SU-DHL-6 (cell line): ENCODE data around the gene CYP24A1.

Experiments
- H2AFZ ChIP-seq: fragments of 200-600 bp; sonication (generic); 2 replicates; pipeline ENCODE4 v1.6.1; 2014; ENCODE audit warnings: low read depth, mild to moderate bottlenecking, moderate library complexity, mixed read lengths, antibody characterized with exemption, low read length; ENCODE audit not compliant: severe bottlenecking
- H3F3A ChIP-seq: fragments of 200-600 bp; shearing (Covaris generic); 2 replicates; pipeline ENCODE4 v1.6.0; 2016; ENCODE audit warnings: antibody characterized with exemption, mild to moderate bottlenecking; ENCODE audit not compliant: insufficient read depth
- H3K27ac ChIP-seq: fragments of 200-600 bp; sonication (generic); 2 replicates; pipeline ENCODE4 v1.5.1; 2016; ENCODE audit warnings: low read depth, mild to moderate bottlenecking, low read length, moderate library complexity, mixed read lengths
- H3K27me3 ChIP-seq: fragments of 200-600 bp; sonication (generic), shearing (Covaris generic); 2 replicates; pipeline ENCODE4 v1.6.0; 2014; ENCODE audit warnings: mild to moderate bottlenecking, low read length
- H3K36me3 ChIP-seq: fragments of 200-600 bp; sonication (generic); 2 replicates; pipeline ENCODE4 v1.6.1; 2014; ENCODE audit warnings: mild to moderate bottlenecking, low read length, mixed read lengths
- H3K4me2 ChIP-seq: fragments of 300-600, 200-600 bp; shearing (Covaris generic), sonication (generic); 2 replicates; pipeline ENCODE4 v1.6.0; 2014; ENCODE audit warnings: low read length, low read depth, mild to moderate bottlenecking; ENCODE audit not compliant: poor library complexity, severe bottlenecking
- H3K4me3 ChIP-seq: fragments of 200-600 bp; sonication (generic); 2 replicates; pipeline ENCODE4 v1.5.1; 2014; ENCODE audit warnings: antibody characterized with exemption, low read length, mild to moderate bottlenecking, mixed read lengths; ENCODE audit not compliant: insufficient read depth, poor library complexity, severe bottlenecking
- H3K79me2 ChIP-seq: fragments of 200-600 bp; sonication (generic); 2 replicates; pipeline ENCODE4 v1.6.1; 2014; ENCODE audit warnings: mild to moderate bottlenecking, low read length, moderate library complexity; ENCODE audit not compliant: insufficient read depth
- H3K9ac ChIP-seq: fragments of 200-600 bp; sonication (generic); 2 replicates; pipeline ENCODE4 v1.7.0; 2014; ENCODE audit warnings: mild to moderate bottlenecking, low read length
- H3K9me2 ChIP-seq: fragments of 200-600 bp; sonication (generic); replicated peaks from 2 replicates; pipeline ENCODE4 v1.6.1; 2014; ENCODE audit warnings: low read length; ENCODE audit not compliant: insufficient read depth
- H3K9me3 ChIP-seq: fragments of 200-600 bp; sonication (generic); 2 replicates; pipeline ENCODE4 v1.6.1; 2014; ENCODE audit warnings: low read length, mixed read lengths; ENCODE audit not compliant: insufficient read depth
- H4K20me1 ChIP-seq: fragments of 200-600 bp; sonication (generic); 2 replicates; pipeline ENCODE4 v1.6.1; 2014; ENCODE audit warnings: low read depth, mild to moderate bottlenecking, antibody characterized with exemption, low read length, moderate library complexity, mixed read lengths
- EZH2phosphoT487 ChIP-seq: fragments of 200-600 bp; sonication (generic), shearing (Covaris generic); conservative IDR thresholded peaks from 2 replicates; pipeline ENCODE4 v1.6.1; 2018; ENCODE audit warnings: mild to moderate bottlenecking, antibody characterized with exemption, low read length, moderate library complexity, mixed read lengths
- TF ChIP-seq, protein P1 (sequence below): fragments of 200-600 bp; sonication (generic); IDR thresholded peaks from one replicate; pipeline ENCODE4 v1.5.1; 2017; ENCODE audit warnings: antibody characterized with exemption, mild to moderate bottlenecking, low read length, moderate library complexity; ENCODE audit not compliant: insufficient read depth, poor library complexity, severe bottlenecking

Gene CYP24A1

GRCh38 chr20:54111460-54111859 is 62.3 kb downstream of the CYP24A1 start:
- Histone ChIP-seq H2AFZ (no peak overlapping the region), H3K27me3 (no peaks in the 10 kb centered on the region), H3K9me2 (no peaks in the 10 kb centered on the region), H3K4me2 (no peak overlapping the region), H3K36me3 (no peaks in the 10 kb centered on the region), H3K27ac (no peak overlapping the region), H3K9ac (no peak overlapping the region), H3K79me2 (no peaks in the 10 kb centered on the region), H3K9me3 (no peaks in the 10 kb centered on the region), H4K20me1 (no peaks in the 10 kb centered on the region), H3F3A (no peaks in the 10 kb centered on the region), H3K4me3 (no peak overlapping the region)
- TF ChIP-seq EZH2phosphoT487, result no peak
- TF ChIP-seq, protein P1, sequence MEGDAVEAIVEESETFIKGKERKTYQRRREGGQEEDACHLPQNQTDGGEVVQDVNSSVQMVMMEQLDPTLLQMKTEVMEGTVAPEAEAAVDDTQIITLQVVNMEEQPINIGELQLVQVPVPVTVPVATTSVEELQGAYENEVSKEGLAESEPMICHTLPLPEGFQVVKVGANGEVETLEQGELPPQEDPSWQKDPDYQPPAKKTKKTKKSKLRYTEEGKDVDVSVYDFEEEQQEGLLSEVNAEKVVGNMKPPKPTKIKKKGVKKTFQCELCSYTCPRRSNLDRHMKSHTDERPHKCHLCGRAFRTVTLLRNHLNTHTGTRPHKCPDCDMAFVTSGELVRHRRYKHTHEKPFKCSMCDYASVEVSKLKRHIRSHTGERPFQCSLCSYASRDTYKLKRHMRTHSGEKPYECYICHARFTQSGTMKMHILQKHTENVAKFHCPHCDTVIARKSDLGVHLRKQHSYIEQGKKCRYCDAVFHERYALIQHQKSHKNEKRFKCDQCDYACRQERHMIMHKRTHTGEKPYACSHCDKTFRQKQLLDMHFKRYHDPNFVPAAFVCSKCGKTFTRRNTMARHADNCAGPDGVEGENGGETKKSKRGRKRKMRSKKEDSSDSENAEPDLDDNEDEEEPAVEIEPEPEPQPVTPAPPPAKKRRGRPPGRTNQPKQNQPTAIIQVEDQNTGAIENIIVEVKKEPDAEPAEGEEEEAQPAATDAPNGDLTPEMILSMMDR, result no peak

DNA sequence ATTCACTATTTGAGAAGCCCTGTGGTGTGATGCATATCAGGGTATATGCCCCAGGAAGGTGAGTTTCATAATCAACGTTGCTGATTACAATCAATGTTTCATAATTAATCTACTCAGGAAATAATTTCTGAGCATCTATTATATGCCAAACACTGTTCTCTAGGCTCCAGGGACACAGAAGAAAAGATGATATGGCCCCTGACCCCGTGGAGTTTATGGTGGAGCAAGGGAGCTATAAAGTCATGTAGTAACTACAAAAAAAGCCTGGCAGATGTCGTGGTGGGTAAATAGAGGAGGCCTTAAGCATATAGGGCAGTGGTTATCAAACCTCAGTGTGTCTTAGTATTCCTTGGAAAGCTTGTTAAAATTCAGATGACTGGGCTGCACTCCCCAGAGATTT is 63.3 kb downstream of the CYP24A1 start:
- Histone ChIP-seq H3K9me2 (no peaks in the 10 kb centered on the region), H3F3A (no peaks in the 10 kb centered on the region), H3K4me3 (no peak overlapping the region), H3K4me2 (no peak overlapping the region), H3K27ac (no peak overlapping the region), H3K79me2 (no peaks in the 10 kb centered on the region), H2AFZ (no peak overlapping the region), H3K9me3 (no peaks in the 10 kb centered on the region), H3K27me3 (no peaks in the 10 kb centered on the region), H3K36me3 (no peaks in the 10 kb centered on the region), H3K9ac (no peak overlapping the region), H4K20me1 (no peaks in the 10 kb centered on the region)
- TF ChIP-seq EZH2phosphoT487, result no peak
- TF ChIP-seq, protein P1, result no peak

- Histone ChIP-seq H3K27ac (no peak overlapping the region), H3K9ac (no peak overlapping the region), H3K4me3 (no peak overlapping the region), H3K9me2 (no peaks in the 10 kb centered on the region), H3K9me3 (no peaks in the 10 kb centered on the region), H2AFZ (no peak overlapping the region), H3F3A (no peaks in the 10 kb centered on the region), H3K36me3 (no peaks in the 10 kb centered on the region), H3K4me2 (no peak overlapping the region), H4K20me1 (no peaks in the 10 kb centered on the region), H3K27me3 (no peaks in the 10 kb centered on the region), H3K79me2 (no peaks in the 10 kb centered on the region)
- TF ChIP-seq, protein P1, result no peak
- no peak for TF ChIP-seq EZH2phosphoT487
Observed at GRCh38 chr20:54110041-54110440, 63.7 kb downstream of the CYP24A1 start.
